Measurements from ENCODE around the gene SDHC.

The SDHC gene, protein sequence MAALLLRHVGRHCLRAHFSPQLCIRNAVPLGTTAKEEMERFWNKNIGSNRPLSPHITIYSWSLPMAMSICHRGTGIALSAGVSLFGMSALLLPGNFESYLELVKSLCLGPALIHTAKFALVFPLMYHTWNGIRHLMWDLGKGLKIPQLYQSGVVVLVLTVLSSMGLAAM

DNA sequence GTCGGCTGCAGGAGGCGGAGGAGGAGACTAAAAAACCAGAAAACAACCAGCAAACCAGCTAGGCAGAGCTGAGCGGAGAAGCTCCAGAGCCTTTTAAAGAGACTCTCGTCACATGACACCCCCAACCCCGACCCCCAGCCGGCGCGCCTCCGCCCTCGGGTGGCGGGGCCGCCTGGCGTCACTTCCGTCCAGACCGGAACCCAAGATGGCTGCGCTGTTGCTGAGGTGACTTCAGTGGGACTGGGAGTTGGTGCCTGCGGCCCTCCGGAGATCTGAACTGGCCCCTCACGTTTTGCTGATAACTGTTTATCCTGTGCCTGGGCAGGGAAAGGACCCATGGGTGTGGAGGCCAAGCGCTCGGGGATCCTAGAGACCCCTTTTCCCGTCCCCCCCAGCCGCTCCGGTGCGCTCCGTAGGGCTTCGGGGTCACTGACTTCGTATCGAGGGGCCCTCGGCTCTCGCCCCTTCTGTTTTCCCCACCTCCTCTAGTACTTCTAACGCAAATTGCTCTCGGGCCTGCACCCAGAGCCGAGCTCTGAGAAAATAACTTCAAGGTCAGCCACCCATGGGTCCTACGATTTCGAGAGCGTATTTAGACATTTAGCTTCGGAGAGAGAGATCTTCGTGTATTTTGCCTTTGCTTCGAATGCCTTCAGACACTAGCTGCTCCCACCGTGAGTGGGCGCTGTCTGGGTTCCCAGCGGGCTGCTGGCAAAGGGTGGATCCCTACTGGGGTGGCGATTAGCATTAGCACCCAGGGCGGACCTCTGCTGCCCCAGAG lies at the start of gene SDHC:
TSS of gene SDHC (plus strand) at position 181 of the 781 bp plus-strand sequence. CDS start at position 206, 25 bp downstream.
- DNase-seq: peak; percentile 96

GRCh38 chr1:161265305-161265704 lies 48.9 kb upstream of the SDHC start:
- peak; percentile 68 for DNase-seq

GRCh38 chr1:161266202-161266601 lies 48.0 kb upstream of the SDHC start:
- DNase-seq: no peak

DNA sequence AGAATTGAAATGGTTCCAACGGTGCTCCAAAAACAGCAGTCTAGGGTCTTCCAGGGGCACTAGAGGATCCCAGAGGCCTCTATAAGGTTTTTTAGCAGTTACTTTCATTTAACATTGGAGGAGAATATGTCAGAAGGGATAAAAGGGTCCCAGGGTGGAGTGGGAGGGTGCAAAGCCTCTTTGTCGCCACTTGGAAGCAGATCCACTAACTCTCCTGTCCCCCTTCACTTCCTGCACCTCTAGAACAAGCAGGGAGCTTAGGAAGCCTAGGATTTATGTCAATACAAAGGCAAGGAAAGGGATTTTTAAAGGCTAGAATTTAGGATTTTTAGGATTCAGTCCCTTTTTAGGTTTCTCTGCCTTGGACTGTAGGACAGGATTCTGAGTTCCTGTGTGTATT lies 47.3 kb upstream of the SDHC start:
- DNase-seq: no peak

- no peak for DNase-seq
These were observed 46.9 kb upstream of the SDHC start for GRCh38 chr1:161267321-161267720.

DNA sequence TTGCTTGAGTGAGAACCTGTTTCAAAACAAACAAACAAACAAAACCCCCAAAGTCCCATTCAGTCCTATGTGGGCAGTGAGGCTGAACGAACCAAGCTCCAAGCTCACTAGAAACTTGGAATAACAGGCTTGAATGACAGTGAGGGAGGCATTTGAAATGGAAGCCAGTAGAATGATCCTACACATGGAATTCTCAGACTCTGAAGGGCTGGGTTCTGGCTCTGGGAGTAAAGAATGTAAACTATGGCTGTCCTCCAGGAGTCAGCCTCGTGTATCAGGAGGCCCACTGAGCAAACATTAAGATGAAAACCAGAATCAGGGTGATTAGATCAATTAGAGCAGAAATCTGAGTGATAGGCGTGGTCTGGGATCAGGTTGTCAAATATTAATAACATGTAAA lies 40.8 kb upstream of the SDHC start:
- DNase-seq: peak; percentile 62

DNA sequence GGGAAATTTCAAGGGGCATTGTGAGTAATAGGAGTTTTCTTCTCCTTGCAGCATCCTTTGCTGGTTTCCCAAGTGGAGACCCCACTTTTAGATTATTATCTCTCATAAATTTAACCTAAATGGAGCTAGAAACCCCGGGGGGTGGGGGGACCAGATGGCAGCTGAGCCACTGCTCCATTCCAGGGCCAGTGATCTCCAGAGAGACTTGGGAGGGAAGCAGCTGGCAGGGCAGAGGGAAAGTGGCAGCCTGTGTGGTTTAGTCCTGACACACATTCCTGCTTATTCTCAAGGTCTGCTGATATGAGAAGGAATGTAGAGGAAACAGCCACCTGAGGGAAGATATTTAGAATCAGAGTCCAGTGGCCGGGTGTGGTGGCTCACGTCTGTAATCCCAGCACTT lies 39.3 kb upstream of the SDHC start:
- peak; percentile 73 for DNase-seq

GRCh38 chr1:161282991-161283390 lies 31.2 kb upstream of the SDHC start:
- no peak for DNase-seq

DNA sequence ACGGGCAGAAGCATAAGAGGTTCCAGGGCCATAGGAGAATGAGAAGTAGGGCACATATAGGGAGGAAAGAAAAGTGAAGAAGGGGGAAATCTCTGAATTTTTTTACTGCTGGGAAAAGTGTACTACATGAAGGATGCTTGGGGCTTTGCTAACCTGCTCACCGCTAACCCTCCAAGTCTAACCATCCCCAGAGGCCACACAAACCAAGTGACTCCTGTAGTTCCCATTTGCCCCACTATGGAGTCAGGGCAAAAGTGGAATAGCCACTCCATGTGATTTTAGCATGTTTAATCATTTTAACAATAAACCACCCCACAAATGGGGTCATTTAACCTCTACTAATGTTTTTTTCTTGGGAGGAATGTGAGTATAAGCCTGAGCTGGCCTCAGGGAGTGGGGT lies 29.1 kb upstream of the SDHC start:
- no peak for DNase-seq

DNA sequence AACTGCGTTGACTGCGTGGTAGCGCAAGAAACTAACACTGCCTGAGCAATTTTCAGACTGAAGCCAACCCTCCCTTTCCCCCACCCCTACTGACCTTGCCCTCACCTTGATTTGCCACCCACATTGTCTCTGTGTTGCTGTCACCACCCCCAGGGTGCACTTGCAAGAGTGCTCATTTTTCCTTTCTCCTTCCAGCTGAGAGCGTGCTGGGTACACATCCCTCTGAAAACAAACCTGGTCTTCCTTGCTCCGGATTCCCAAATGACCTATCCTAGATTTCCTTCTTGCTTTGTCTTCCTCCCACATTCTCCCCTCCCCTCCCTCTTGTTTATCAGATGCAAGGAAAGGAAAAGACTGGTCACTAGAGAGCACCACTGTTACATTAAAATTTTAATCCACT lies 28.7 kb upstream of the SDHC start:
- DNase-seq: no peak

DNA sequence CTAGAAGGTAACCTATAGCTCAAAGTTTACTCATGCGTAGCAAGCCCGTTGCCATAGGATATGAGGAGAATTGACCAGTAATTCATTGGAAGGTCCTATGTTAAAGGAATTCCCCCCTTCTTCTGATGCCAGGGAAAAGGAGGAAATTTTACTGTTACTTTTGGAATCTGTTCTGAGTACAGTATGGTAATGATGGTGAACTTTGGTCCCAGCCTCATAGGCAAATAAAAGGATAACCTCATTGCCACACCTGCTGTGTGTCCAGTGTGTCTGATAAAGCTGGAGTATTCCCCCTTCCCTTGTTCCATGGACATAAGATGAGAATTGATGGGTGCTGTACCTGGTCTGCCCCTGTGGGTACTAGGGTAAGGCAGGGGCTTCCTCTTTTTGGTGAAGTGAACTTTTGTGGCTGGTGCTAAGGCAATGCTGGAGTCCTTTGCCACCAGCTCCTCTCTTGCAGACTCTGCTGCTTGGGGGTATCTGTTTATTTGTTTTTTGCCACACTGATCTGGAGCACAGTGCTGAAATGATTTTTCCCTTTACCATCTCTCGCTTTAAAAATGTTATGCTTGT lies 26.6 kb upstream of the SDHC start:
- no peak for DNase-seq

DNA sequence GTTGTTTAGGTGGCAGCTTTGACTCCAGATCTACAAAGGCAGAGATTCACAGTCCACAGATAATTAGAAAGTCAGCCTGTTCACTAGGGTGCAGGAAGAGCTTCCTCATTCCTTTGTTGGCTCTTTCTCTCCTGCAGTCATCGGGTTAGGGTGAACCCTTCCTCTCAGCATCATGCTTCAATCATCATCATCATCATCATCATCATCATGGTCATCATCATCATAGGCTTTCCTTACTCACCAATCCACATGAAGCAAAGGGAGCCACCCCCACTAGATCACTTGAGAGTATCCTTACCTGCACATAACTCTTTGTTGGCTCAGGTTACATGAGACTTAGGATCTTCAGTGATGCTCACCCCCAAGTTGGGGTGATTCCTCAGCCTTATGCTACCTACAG lies 23.4 kb upstream of the SDHC start:
- no peak for DNase-seq

- DNase-seq: no peak
These were observed 16.8 kb upstream of the SDHC start for GRCh38 chr1:161297415-161297814.

DNA sequence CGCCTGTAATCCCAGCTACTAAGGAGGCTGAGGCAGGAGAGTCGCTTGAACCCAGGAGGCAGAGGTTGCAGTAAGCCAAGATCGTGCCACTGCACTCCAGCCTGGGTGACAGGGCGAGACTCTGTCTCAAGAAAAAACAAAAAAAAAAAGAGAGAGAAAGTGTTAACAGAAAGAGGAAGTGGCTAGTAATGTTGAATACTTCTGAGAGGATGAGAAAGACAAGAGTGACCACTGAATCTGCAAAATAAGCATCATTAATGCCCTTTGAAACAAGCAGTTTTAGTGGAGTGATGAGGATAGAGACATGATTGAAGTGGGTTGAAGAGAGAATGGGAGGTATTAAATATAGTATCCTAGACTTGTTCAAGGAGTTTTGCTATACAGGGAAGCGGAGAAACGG lies 16.1 kb upstream of the SDHC start:
- DNase-seq: no peak

- no peak for DNase-seq
These were observed 14.8 kb upstream of the SDHC start for GRCh38 chr1:161299347-161299746.

DNA sequence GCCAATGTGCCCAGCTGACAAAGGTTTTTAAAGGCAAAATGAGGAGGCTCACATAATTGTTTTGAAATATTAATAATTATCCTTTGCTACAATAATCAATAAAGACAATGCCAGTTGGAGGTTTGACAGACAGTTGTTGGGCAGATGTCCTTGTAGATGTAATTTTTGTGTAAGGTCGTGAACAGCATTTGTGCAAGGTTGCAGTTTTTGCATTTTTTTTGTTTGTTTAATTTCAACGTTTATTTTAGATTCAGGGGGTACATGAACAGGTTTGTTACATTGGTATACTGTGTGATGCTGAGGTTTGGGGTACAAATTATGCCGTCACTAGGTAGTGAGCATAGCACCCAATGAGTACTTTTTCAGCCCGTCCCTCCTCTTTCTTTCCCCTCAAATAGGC lies 13.7 kb upstream of the SDHC start:
- DNase-seq: no peak

GRCh38 chr1:161304927-161305866 lies 9.0 kb upstream of the SDHC start:
- no peak for DNase-seq

DNA sequence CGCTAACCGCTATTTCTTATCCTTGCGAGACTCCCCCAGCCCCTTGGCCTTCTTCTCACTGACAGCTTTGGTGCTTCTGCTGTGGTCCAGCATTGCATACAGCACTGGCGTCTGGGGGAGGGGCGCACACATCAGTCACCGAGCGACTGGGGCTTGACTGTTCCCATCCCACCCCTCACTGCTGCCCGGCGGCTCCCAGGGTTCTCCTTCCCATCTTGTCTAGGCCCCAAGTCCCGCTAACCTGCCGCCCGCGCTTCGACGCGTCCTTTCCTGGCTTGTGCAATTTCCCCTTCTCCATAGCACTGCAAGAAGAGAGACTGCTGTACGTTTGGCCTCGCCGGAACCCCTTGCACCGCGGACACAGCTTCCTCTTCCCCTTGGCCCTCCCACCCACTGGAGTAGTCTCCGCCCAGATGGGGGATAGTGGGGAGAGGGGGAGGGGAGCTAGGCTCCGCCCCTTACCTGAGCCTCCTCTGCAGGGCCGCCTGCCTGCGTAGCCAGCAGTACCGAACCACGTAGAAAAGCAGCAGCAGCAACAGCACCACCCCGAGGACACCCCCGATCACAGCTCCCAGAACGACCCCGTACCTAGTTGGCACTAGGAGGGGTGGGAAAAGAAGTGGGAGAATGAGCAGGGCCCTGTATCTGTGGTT lies 8.2 kb upstream of the SDHC start:
- DNase-seq: peak; percentile 96

GRCh38 chr1:161307230-161307768 lies 6.9 kb upstream of the SDHC start:
- peak; percentile 59 for DNase-seq

GRCh38 chr1:161307892-161308638 lies 6.1 kb upstream of the SDHC start:
- DNase-seq: no peak

GRCh38 chr1:161309868-161310267 lies 4.3 kb upstream of the SDHC start, which contains the start of gene MPZ:
Gene MPZ (minus strand): TSS chr1:161309968. CDS start chr1:161309905, 63 bp downstream.
- DNase-seq: no peak

All from islet precursor cell (in vitro differentiated cells).